OCI-M2 (cell line): Measurements from ENCODE around the gene GUSB.
"Not testable (repeated sequence)": the region's sequence is repeated elsewhere in the genome, so short reads cannot be mapped to it uniquely, and the experiment has no call there.

ENCODE experiments used
- DNase-seq: peaks from one replicate; lab custom pipeline; 2025; ENCODE audit not compliant: unreplicated experiment; lab: John Stamatoyannopoulos, UW

Gene GUSB

GRCh38 chr7:65975814-65976445 lies 6.1 kb downstream of the GUSB start:
- DNase-seq: no peak

- DNase-seq: no peak
Observed at GRCh38 chr7:65974876-65975275, 7.1 kb downstream of the GUSB start.

GRCh38 chr7:65974191-65974801 lies 7.7 kb downstream of the GUSB start:
- no peak for DNase-seq

- no peak for DNase-seq
Observed at GRCh38 chr7:65972976-65973375, 9.0 kb downstream of the GUSB start.

- no peak for DNase-seq
Observed at GRCh38 chr7:65971021-65971420, 11.0 kb downstream of the GUSB start.

GRCh38 chr7:65968256-65969185 lies 13.5 kb downstream of the GUSB start:
- no peak for DNase-seq

- DNase-seq: no peak
Observed at GRCh38 chr7:65967361-65968155, 14.5 kb downstream of the GUSB start.

- DNase-seq: no peak
Observed at GRCh38 chr7:65966146-65966545, 15.9 kb downstream of the GUSB start.

- DNase-seq: not testable (repeated sequence)
Observed at GRCh38 chr7:65964671-65965070, 17.3 kb downstream of the GUSB start.

GRCh38 chr7:65962033-65962432 lies 20.0 kb downstream of the GUSB start:
- no peak for DNase-seq

GRCh38 chr7:65960351-65961074 lies 21.5 kb downstream of the GUSB start:
- DNase-seq: no peak

GRCh38 chr7:65955718-65956117 lies 26.3 kb downstream of the GUSB start:
- DNase-seq: no peak

GRCh38 chr7:65953890-65954450 lies 28.0 kb downstream of the GUSB start:
- no peak for DNase-seq

GRCh38 chr7:65953001-65953720 lies 28.9 kb downstream of the GUSB start:
- DNase-seq: no peak

- DNase-seq: no peak
Observed at GRCh38 chr7:65951837-65952578, 30.0 kb downstream of the GUSB start.

- no peak for DNase-seq
Observed at GRCh38 chr7:65946904-65947303, 35.1 kb downstream of the GUSB start.

GRCh38 chr7:65945787-65946186 lies 36.2 kb downstream of the GUSB start:
- not testable (repeated sequence) for DNase-seq

- no peak for DNase-seq
Observed at GRCh38 chr7:65938336-65938895, 43.6 kb downstream of the GUSB start.
